OCI-LY3 (cell line): ENCODE measurements around the gene TMEM108.

Source experiments
- H2AFZ ChIP-seq: fragments of 200-600, 300-600 bp; shearing (Covaris generic); 2 replicates; pipeline ENCODE4 v1.6.0; 2014; ENCODE audit warnings: antibody characterized with exemption, low read depth, low read length
- H3K27ac ChIP-seq: fragments of 200-600, 300-600 bp; sonication (generic); 2 replicates; pipeline ENCODE4 v1.5.1; 2014; ENCODE audit warnings: mild to moderate bottlenecking, low read length, moderate library complexity, mixed read lengths
- H3K27me3 ChIP-seq: fragments of 200-600, 300-600 bp; sonication (generic); 2 replicates; pipeline ENCODE4 v1.6.1; 2014; ENCODE audit warnings: low read depth, low read length, mixed read lengths
- H3K36me3 ChIP-seq: fragments of 200-600, 300-600 bp; sonication (generic); replicated peaks from 2 replicates; pipeline ENCODE3; 2014; ENCODE audit warnings: low read depth, low read length, mixed read lengths
- H3K4me1 ChIP-seq: fragments of 300-600, 200-600 bp; sonication (generic); 2 replicates; pipeline ENCODE4 v1.6.1; 2014; ENCODE audit warnings: low read length, mixed read lengths
- H3K4me2 ChIP-seq: fragments of 200-600, 300-600 bp; sonication (generic); 2 replicates; pipeline ENCODE4 v1.6.1; 2014; ENCODE audit warnings: low read length, mixed read lengths
- H3K4me3 ChIP-seq: fragments of 300-600, 200-600 bp; sonication (generic); 2 replicates; pipeline ENCODE4 v1.5.1; 2014; ENCODE audit warnings: antibody characterized with exemption, mild to moderate bottlenecking, low read length, moderate library complexity
- H3K79me2 ChIP-seq: fragments of 300-600, 200-600 bp; shearing (Covaris generic); 2 replicates; pipeline ENCODE4 v1.6.1; 2014; ENCODE audit warnings: mild to moderate bottlenecking, low read length, mixed read lengths
- H3K9ac ChIP-seq: fragments of 300-600, 200-600 bp; shearing (Covaris generic); 2 replicates; pipeline ENCODE4 v1.6.0; 2014; ENCODE audit warnings: mild to moderate bottlenecking, low read length, moderate library complexity
- H3K9me3 ChIP-seq: fragments of 200-600, 300-600 bp; shearing (Covaris generic); 2 replicates; pipeline ENCODE4 v1.6.1; 2014; ENCODE audit warnings: low read length, mixed read lengths; ENCODE audit not compliant: insufficient read depth
- H4K20me1 ChIP-seq: fragments of 200-600, 300-600 bp; sonication (generic); 2 replicates; pipeline ENCODE4 v1.6.1; 2016; ENCODE audit warnings: low read length, mixed read lengths; ENCODE audit not compliant: insufficient read depth
- CTCF ChIP-seq: fragments of 200-600, 300-600 bp; sonication (generic); IDR thresholded peaks from 2 replicates; pipeline ENCODE4 v1.5.1; 2014; ENCODE audit warnings: antibody characterized with exemption, low read length, low read depth
- EZH2phosphoT487 ChIP-seq: fragments of 200-600 bp; shearing (Covaris generic); IDR thresholded peaks from 2 replicates; pipeline ENCODE4 v1.6.1; 2018; ENCODE audit warnings: antibody characterized with exemption, mixed run types, low read depth

TMEM108 gene

GRCh38 chr3:133159498-133160475 lies 121.6 kb downstream of the TMEM108 start:
- Histone ChIP-seq H3K36me3 (no peaks in the 10 kb centered on the region), H3K4me3 (no peak overlapping the region), H3K4me1 (no peaks in the 10 kb centered on the region), H3K9ac (no peak overlapping the region), H3K9me3 (no peaks in the 10 kb centered on the region), H2AFZ (0 out of 2 replicates have a peak overlapping the region, but pooled peaks have one; percentile 7), H3K4me2 (no peak overlapping the region), H3K79me2 (no peaks in the 10 kb centered on the region), H3K27me3 (peaks cover 7% of the 10 kb centered on the region), H3K27ac (no peak overlapping the region), H4K20me1 (no peaks in the 10 kb centered on the region)
- no peak for TF ChIP-seq EZH2phosphoT487
- no peak for TF ChIP-seq CTCF

- H3K79me2 ChIP-seq, result no peaks in the 10 kb centered on the region
- no peak overlapping the region for H3K27ac ChIP-seq
- H3K36me3 ChIP-seq, result no peaks in the 10 kb centered on the region
- H2AFZ ChIP-seq, result no peak overlapping the region
- H3K9me3 ChIP-seq, result no peaks in the 10 kb centered on the region
- no peaks in the 10 kb centered on the region for H4K20me1 ChIP-seq
- no peak overlapping the region for H3K4me2 ChIP-seq
- H3K4me3 ChIP-seq, result no peak overlapping the region
- TF ChIP-seq CTCF (no peak), EZH2phosphoT487 (no peak)
- no peak overlapping the region for H3K9ac ChIP-seq
- no peaks in the 10 kb centered on the region for H3K4me1 ChIP-seq
- H3K27me3 ChIP-seq, result peaks cover 7% of the 10 kb centered on the region
Observed at GRCh38 chr3:133161656-133162055, 123.5 kb downstream of the TMEM108 start.

GRCh38 chr3:133162265-133162664 lies 124.1 kb downstream of the TMEM108 start:
- Histone ChIP-seq H3K27me3 (peaks cover 7% of the 10 kb centered on the region), H3K9me3 (no peaks in the 10 kb centered on the region), H3K36me3 (no peaks in the 10 kb centered on the region), H3K79me2 (no peaks in the 10 kb centered on the region), H4K20me1 (no peaks in the 10 kb centered on the region), H3K9ac (no peak overlapping the region), H3K4me1 (no peaks in the 10 kb centered on the region), H3K27ac (no peak overlapping the region), H3K4me2 (no peak overlapping the region), H3K4me3 (no peak overlapping the region), H2AFZ (no peak overlapping the region)
- TF ChIP-seq CTCF (no peak), EZH2phosphoT487 (no peak)

GRCh38 chr3:133162670-133163305 lies 124.6 kb downstream of the TMEM108 start:
- H3K36me3 ChIP-seq, result no peaks in the 10 kb centered on the region
- no peaks in the 10 kb centered on the region for H4K20me1 ChIP-seq
- H3K4me1 ChIP-seq, result no peaks in the 10 kb centered on the region
- no peaks in the 10 kb centered on the region for H3K9me3 ChIP-seq
- TF ChIP-seq CTCF (no peak), EZH2phosphoT487 (no peak)
- peaks cover 7% of the 10 kb centered on the region for H3K27me3 ChIP-seq
- no peak overlapping the region for H3K27ac ChIP-seq
- no peaks in the 10 kb centered on the region for H3K79me2 ChIP-seq
- H3K9ac ChIP-seq, result no peak overlapping the region
- no peak overlapping the region for H3K4me3 ChIP-seq
- no peak overlapping the region for H2AFZ ChIP-seq
- no peak overlapping the region for H3K4me2 ChIP-seq
